GM19397 (cell line): ENCODE results near the gene DNAH17.

Experiments
- ATAC-seq: cut with Tn5 transposase; IDR thresholded peaks from one replicate; pipeline ENCODE4 v1.9.1; 2021; ENCODE audit warnings: mild to moderate bottlenecking, moderate library complexity; ENCODE audit not compliant: unreplicated experiment

The DNAH17 gene

DNA sequence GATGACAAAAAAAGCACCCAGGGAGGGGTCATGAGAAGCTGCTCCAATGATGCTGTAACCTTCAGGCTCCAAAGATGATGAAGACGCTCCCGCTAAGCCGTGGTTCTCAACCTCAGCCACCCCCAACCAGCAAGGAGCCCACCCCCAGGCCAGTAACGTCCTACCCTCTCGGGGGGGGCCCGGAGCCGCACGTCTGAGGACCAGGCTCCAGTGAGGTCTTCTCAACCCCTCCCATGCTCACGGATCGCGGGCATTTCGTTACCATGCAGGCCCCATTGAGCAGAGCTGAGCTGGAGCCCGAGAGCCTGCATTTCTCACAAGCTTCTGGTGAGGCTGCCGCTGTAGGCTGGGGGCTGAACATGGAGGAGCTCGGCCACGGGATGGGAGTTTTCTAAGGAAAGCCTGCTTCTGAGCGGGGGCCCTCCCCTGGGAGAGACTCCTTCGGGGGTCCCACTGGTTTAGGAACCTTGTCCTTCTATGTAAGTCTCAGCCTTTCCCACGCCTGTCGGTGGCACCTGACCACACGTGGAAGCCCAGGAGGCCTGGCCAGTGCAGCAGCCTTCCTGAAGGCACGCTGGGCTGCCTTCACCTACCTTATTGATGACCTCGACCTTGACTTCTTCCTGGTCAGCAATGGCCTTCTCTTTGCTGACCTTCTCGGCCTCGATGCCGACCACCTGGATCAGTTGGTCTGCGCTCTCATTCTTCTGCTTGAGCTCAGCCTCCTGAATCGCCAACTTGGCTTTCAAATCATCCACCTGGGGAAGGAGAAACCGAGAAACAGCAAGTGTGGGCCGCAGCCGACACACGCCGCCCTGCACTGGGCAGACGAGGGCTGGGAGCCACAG is 116.0 kb downstream of the DNAH17 start:
- no peak for ATAC-seq

DNA sequence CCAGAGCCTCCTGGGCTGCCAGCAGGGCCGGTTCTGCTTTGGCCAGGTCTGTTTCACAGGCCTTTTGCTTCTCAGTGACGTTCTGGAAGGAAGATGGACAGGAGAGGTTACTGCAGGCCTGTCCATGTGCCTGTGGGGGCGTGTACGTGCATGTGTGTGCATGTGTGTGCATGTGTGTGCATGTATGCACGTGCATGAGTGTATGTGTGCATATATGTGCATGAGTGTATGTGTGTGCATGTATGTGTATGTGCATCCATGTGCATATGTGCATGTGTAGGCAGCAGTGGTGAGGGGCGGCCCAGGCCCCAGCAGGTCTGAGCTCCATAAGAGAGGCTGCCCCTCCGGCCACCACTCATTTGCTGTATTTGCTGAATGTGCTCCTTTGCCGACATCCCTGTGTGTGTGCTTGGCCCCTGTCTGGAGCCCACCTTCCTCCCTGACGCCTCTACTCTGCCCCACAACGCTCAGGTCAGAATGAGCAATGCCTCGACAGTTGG is 117.0 kb downstream of the DNAH17 start:
- ATAC-seq, result no peak

DNA sequence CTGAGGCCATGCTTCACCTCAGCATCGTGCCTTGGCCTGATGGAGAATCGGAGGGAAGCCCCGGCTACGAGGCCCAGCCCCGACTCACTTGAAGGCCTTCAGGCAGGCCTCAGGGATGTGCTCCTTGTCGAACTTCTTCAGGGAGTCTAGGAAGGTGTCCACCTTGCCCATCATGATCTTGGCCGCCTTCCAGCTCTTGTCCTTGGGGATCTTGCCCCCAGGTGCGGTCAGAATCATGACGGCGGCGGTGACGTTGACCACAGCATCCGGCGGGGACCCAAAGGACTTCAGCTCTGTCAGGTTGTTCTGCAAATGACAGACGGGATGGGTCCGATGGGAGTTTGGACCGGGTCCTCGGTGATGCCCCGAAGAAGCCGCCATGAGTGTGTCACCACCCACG is 117.5 kb downstream of the DNAH17 start:
- no peak for ATAC-seq

DNA sequence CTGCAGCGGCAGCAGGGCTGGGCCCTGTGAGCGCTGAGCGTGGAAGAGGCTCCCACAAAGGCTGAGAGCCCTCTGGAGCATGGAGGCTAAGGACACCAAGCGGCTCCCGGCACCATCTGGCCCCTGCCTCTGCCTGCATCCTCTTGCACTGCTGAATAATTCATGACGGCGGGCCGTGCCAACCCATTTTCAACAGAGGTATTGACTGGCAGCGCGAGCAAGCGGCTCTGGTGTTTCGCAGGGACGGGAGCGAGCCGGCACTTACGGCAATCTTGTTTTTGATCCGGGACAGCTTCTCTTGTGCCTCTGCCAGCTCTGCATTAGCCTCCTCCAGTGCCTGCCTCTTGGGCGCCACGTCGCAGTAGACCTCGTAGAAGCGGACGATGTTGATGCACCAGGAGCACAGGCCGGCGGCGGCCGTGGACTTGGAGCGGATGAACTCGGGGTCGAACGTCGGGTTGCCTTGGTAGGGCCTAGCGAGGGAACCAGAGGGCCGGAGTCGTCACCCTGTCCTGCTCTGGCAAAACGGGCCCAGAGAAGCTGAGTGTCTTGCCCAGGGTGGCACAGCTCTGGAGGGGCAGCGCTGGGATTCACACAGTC is 118.4 kb downstream of the DNAH17 start:
- no peak for ATAC-seq

DNA sequence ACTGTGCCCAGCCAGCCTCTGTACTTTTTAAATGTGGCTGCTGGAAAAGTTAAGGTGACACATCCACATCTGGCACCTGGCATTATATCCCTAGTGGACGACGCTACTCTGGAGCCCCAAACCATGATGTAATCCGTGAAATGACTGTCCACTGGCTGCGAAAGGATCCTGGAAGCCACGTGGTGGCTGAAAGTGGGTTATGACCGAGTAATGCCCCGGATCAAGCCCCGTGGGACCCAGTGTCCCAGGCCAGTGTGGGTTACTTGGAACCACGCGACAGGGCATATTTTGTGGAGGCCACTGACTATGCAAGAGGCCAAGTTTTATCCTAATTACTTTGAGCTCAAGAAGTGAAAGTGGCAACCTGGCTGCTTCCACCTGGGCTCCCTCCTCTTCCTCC is 119.1 kb downstream of the DNAH17 start:
- no peak for ATAC-seq

DNA sequence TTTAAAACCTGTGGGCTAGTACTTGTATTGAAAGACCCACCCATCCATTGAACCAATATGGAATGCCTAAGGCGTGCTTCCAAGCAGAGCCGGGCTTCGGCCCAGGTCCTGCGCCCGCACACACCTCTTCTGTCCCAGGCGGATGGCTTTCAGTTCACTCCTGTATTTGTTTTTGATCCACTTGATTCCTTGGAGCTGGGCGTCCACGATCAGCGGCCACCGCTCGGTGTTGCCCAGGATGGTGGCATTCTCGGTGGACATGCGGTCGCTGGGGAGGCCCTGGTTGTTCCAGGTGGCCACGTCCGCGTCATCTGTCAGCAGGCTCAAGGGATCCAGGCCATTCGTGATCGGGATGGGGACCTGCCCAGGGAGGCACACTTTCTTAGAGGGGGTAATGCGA is 122.8 kb downstream of the DNAH17 start:
- ATAC-seq, result no peak

DNA sequence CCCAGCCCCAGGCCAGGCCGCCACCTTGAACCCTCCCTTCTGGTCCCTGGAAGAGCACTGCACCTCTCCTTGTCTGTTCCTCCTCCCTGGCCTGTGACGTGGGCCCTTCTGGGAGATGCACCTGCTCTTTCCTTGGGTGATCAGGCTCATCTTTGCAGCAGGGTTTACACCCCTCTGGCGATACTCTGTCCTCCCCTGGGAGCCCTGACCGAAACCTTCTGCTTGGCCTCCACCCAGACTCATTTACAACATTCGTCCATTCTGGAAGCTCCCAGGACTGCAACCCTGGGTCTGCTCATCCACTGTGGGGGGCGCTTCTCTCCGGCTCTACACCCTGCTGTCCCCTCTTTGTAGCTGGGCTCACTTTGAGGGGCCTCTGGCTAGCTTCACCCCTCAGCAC is 125.4 kb downstream of the DNAH17 start:
- no peak for ATAC-seq

DNA sequence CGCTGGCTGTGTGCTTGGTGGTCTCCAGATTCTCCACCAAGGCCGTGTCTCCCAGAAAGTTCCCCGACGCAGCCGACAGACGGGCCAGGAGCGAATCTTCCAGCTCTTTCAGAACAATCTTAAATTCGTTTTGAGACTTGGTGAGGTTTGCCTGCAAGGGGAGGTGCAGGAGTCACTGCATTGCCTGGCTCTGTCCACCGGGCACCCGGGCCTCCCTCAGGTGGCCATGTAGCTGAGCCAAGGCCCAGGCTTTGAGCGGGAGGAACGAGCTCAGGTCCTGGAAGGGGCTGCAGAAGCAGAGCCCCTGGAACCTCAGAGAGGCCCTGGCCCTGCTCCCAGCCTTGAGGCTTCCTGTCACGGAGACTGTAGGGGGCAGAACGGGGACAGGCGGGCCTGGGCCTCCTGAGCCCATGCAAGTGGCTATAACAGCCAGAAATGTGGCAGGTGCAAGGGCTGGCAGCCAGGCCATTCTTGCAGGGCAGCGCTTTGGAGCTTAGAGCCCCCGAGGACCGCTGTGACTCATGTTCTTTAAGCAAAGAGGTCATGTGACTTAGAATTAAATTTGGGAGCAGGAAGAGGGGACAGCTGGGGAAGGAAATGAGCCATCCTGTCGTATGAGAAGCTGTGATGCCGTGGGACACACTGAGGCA is 126.4 kb downstream of the DNAH17 start:
- no peak for ATAC-seq

DNA sequence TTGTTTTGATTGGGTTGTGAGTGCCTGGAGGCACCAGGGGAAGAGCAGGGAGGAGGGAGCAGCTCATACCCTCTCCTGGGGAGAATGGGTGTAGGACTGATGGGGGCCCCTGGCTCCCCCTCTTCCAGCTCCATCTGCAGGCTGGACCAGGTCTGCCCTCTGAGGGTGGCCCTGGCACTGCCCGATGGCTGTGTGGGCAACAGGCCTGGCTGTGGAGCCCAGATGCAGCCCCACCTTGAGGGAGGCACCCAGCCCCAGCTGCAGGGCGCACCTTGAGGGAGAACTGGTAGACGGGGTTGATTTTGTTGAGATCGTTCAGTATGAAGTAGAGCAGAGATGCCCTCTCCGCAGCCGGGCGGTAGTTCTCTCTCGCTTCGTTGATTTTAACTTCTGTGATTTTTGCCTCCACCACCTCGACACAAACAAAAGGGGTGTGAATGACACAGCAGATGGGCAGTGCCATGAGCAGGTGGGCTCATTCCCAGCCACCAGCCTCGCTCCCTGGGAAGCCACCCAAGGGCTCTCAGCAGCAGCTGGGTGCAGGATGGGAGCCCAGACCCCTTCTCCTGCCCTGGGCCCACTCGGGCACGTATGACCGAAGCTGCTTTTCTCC is 127.1 kb downstream of the DNAH17 start:
- ATAC-seq, result no peak

DNA sequence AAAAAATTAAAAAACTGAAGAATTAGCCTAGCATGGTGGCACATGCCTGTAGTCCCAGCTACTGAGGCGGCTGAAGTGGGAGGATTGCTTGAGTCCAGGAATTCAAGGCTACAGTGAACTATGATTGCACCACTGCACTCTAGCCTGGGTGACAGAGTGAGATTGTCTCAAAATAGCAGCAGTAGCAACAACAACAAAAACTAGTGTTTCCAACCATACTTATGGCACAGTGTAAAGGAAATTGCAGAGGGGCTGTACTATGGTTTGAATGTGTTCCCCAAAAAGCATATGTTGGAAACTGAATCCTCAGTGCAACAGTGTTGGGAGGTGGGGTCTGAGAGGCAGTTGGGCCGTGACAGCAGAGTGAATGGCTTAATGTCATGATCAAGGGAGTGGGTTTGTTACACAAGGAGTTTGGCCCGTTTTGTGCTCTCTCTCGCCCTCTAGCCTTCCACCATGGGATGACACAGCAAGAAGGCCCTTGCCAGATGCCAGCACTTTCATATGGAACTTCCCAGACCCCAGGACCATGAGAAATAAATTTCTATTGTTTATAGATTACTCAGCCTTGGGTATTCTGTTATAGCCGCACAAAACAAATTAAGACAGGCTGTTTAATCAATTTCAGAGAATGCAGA is 128.7 kb downstream of the DNAH17 start:
- ATAC-seq, result no peak

DNA sequence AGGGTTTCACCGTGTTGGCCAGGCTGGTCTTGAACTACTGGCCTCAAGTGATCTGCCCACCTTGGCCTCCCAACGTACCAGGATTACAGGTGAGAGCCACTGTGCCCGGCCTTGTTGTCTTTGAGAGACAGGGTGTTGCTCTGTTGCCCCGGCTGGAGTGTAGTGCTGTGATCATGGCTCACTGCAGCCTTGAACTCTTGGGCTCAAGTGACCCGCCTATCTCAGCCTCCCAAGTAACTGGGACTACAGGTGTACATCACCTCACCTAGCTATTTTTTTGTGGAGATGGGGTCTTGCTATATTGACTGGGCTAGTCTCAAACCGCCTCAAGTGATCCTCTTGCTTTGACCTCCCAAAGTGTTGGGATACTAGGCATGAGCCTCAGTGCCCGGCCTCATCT is 130.4 kb downstream of the DNAH17 start:
- ATAC-seq, result no peak

DNA sequence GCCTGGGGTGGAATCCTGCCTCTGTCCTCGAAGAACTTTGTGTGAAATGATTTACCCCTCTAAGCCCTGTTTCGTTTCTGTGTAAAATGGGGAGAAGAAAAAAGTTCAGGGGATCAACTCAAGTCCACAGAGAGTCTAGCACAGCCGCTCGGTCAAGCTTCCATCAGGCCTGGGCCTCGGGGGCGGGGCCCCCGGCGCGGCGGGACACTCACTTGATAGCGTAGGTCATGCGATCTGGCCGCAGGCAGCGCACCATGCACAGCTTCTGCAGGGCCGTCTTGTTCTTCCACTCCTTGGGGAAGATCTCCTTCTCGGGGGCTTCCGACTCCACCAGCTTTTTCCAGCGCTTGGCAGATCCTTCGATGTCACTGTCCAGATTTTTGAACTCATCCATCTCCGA is 132.8 kb downstream of the DNAH17 start:
- ATAC-seq, result no peak

DNA sequence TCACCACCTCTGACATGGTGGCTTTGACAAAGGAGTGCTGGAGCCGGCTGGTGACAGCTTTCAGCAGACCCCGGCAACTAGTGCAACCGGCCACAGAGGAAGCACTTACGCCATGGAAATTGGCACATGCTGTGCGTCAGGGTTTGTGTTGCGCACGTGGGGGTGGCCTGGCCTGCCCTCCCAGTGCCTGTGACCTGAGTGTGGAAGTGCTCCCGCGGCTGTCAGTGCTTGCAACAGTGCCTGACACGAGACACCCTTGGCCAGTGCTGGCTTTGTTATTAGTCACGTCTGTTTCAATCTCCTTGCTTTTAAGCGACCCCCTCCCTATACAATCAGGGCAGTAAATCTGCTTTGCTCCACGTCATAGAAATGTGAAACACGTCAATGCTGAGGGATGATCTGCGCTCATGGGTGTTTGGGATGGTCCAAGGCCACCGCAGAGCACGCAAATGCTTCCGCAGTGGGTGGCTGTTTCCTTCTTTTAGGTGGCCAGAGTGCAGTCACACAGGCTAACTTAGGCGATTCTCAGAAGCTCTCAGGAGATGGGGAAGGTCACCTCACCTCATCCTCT is 134.5 kb downstream of the DNAH17 start:
- no peak for ATAC-seq

DNA sequence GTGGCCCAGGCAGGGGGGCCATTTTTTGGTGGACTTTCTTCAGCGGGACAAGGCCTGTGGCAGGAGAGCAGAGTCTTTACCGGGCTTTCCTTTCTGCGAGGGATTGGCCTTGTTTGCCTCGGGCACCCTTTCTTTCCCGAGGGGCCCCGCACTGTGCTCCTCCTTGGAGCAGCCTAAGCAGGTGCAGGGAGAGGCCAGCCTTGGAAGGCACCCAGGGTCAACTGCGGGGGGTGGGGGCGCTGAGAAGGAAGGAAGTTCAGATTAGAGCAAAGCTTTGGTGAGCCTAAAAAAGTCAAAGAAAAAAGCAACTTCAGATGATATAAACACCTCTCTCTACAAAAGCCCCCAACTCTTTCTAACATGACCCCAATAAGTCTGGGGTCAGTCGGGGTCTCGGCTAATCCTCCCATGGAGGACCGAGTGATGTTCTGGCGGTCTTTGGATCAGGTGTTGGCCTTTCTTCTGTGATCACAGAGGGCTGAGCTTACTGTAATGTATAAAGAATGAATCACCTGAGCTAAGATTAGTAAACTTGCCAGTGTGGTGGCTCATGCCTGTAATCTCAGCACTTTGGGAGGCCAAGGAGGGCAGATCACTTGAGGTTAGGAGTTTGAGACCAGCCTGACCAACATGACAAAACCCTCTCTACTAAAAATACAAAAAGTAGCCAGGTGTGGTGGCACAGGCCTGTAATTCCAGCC is 135.8 kb downstream of the DNAH17 start:
- ATAC-seq, result no peak

DNA sequence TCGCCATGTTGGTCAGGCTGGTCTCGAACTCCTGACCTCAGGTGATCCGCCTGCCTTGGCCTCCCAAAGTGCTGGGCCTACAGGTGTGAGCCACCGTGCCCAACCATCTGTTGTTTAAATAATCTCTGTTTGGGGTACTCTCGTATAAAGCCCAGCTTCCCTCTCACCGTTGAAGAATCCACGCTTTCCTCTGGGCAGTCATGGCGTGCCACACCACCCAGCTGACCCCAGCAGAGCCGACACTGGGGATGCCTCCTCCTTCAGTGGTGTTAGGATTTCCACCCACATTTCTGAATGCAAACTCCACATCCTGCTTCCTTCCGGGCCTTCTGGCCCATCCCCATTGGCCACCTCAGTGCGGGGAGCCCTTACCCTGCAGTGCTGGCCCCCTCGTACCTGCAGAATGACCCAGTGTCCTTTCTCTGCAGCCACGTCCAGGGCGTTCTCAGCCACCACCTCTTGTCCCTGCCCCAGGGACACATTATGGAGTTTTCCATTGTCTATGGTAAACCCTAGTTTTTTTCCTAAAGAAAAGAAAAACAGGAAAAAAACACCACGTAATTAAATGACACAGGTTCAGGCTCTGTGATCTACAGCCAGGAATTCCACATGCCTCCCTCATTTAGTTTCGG is 138.4 kb downstream of the DNAH17 start:
- ATAC-seq, result no peak

DNA sequence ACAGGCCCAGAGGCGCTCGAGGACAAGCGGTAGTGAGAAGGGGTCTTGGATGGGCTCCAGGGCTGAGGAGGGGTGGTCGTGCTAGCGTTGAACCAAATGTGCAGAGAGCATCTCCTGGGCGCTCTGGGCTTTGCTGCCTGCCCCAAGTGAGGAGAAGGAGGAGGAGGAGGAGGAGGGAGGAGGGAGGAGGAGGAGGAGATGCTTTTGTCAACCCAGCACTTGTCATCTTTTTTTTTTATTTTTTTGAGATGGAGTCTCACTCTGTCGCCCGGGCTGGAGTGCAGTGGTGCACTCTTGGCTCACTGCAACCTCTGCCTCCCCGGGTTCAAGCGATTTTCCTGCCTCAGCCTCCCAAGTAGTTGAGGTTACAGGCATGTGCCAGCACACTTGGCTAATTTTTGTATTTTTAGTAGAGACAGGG is 138.9 kb downstream of the DNAH17 start:
- ATAC-seq, result no peak

DNA sequence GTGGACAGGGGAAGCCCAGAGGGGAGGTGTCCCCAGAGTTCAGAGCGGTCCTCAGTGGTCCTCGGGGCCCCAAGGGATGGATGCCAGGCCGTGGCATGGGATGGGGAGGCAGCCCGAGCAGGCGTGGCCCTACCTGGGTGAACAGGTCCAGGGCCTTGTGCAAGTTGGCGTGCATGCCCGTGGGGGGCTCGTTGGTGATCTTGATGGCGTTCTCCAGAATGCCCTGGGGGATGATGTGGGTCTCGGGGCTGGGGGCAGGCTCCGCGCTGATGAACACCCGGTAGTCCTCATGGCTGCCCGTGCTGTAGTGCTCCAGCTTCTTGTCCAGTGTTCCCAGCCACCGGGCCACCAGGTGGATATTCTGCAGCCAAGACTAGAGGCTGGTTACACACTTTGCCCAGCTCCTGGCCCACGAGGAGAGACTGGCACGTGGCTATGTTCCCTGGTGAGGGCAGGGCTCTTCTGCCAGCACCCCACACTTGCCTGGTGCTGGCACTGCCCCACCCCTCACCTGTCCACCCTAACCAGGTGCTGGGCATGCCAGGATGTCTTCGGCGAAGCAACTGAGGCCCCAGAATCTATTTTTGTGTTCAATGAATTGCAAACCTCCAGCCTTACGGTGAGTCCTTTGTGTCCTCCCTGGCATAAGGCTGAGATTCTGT is 139.6 kb downstream of the DNAH17 start:
- no peak for ATAC-seq

DNA sequence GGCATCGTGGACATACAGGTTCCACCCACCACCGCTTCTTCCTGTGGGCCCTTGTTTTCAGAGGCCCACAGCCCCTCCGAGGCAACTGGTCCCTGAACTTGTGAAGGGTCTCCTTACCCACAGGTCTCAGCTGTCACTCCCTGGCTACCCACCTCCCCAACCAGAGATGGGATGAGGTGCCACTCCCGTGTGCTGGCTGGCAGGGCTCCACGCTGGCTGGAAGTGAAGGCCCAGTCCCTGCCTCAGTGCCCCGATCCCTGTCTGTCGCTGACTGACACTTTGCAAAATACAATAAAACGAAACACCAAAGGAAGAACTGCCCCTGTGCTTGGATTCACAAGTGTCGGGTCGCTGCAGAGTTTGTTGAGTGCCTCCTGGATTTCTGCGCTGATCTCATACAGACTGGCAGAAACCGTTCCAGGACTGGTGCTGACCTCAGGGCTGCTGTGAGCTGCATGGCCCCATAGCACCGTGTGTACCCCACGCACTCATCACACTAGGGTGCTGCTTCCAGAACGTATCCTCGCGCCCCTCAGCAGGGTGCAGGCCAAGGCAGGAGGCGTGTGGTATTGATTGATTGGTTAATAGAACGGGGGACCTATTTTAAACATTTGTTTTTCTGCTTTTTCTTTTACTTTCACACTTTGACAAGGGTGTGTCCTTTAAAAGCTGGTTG is 141.7 kb downstream of the DNAH17 start:
- ATAC-seq, result no peak
